GM18909 (cell line): Measurements from ENCODE around the gene NFATC1.

Experiments used
- ATAC-seq: cut with Tn5 transposase; IDR thresholded peaks from one replicate; pipeline ENCODE4 v1.9.1; 2021; ENCODE audit warnings: mild to moderate bottlenecking; ENCODE audit not compliant: unreplicated experiment, poor library complexity

Gene NFATC1

DNA sequence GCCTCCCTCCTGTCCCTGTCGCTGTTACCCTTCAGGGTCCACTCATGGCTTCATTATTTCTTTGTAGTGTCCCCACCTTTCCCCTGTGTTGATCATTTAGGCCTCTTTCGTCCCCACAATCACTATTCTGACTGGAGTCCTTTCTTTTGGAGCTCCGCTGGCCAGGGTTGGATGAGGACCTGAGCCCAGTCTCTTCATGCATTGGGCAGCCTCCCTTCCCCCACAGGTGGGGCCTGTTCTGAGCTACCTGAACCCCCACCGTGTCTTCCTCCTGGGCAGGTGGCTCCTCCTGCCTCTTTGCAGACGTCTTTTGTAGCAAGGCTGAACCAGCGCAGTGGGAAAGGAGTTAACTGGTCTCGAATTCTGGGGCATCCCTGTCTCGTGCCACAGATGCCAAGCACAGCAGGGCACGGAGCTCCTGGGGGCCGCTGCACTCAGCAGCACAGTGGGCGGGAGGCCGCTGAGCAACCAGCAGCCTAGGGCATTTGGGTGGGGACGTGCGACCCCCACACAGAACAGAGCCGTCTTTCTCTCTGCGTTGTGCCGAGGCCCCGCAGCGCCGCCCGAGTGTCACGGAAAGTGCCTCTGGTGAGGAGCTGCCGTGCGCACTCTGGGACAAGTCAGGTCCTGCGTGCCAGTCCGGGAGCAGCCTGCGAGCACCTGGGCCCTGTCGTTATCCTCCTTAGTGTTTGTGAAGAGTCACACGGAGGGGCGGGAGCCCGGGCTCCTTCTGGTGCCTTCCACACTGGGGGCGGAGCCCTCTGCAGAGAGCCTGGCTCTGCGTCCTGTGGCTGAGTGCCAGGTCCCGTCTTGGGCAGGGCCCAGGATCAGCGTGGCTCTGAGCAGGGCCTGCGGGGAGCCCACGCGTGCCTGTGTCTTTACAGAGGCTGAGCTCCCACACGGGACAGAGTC is 130.1 kb downstream of the NFATC1 start:
- ATAC-seq, result no peak

- no peak for ATAC-seq
Observed at GRCh38 chr18:79526468-79527460, 131.0 kb downstream of the NFATC1 start.

GRCh38 chr18:79527656-79528315 is 132.1 kb downstream of the NFATC1 start:
- no peak for ATAC-seq

- no peak for ATAC-seq
Observed at GRCh38 chr18:79528316-79528695, 132.6 kb downstream of the NFATC1 start.

DNA sequence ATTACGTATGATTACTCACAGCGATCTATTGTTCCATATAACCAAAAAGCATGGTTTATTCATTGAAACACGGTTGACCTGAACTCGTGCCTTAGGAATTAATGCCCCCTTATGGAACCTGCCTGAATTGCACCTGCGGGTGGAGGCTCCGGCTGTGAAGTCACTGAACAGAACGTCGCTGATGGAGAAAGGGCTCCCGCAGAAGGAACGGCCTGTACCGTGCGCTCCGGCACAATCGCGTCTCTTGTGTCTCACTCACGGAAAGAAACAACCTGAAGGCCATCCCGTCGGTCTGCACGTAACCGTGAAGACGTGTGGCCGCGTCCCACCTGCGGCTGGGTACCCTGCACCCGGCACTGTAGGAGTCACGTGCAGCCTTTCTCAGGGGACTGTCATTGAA is 133.1 kb downstream of the NFATC1 start:
- no peak for ATAC-seq

DNA sequence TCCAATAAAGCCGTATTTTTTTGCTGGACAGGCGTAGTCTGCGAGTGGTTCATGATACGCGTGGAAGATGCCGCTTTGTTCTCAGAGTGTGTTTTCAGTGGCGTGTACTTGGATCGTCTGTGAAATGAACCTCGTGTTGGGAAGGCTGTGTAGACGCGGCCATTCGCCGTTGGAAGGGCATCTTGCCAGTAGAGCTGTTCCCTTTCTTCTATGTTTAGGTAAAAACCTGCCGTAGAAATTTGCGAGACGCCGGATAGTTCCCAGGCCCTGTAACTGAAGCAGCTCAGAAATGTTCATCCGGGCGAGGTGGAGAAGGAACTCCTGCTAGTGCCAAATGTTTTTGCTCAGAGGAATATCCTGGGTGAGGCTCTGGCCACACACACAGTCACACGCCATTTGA is 133.6 kb downstream of the NFATC1 start:
- no peak for ATAC-seq

DNA sequence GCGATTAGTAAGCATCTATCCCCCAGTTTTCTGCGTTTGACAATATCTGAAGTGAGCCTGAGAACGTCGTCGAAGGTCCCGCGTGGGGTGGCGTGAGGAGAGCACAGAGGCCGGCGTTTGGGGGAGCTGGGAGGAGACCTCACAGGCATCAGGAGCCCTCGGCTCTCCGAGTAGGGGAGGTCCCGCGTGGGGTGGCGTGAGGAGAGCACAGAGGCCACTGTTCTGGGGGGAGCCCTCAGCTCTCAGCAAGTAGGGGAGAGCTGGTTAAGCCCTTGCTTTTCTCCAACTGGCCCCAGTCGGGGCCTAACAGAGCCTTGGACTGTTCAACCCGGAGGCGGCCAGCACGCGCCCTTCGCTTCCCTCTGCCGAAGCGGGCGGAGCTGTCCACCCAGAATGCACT is 134.3 kb downstream of the NFATC1 start:
- no peak for ATAC-seq

DNA sequence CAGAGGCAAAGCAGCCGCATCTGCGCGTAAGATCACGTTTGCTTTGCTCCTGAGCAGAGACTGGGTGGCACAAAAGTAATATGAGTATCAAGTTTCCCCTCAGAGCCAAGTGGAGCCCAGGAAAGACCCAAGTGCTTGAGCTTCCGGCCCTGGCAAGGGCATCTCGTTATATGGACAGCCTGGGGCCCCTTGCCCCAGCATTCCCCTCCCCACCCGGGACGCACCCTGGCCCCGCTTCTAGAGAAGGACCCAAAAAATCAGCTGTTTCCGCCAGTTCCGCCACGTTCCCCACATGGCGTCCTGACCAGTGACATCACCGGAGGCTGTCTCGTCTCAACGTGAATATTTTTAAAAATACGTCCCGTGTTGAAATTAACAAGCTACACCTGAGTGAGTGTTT is 135.1 kb downstream of the NFATC1 start:
- ATAC-seq, result no peak

DNA sequence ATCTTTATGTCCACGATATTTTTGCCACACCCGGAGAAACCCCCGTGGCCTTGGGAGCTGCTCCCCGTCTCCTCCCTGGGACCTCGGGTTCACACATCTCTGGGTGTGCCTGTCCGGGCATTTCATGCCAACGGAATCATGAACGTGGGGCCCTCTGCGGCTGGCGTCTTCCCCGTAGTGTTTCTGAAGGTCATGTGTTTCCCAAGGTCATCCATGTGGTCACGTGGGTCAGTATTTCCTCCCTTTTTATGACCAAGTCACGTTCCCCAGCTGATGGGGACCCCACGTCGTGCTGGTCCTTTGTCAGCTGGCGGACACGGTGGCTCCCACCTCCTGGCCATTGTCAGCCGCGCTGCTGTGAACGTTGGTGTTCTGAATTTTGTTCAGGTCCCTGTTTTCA is 135.7 kb downstream of the NFATC1 start:
- no peak for ATAC-seq

DNA sequence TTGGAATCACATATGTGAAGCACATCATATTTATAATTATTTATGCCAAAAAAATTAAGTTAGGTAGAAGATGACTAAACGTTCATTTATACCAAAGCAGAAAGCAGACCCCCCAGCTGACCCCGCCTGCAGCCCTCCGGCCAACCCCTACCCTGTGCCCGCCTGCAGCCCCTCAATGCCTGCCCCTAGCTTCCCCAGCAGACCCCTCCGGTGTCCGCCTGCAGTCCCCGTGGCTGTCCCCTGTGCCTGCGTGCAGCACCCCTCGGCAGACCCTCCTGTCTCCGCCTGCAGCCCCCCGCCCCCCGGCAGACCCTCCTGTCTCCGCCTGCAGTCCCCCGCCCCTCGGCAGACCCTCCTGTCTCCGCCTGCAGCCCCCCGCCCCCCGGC is 136.2 kb downstream of the NFATC1 start:
- no peak for ATAC-seq

GRCh38 chr18:79532313-79533007 is 136.7 kb downstream of the NFATC1 start:
- no peak for ATAC-seq

- ATAC-seq, result no peak
Observed at GRCh38 chr18:79533146-79533545, 137.4 kb downstream of the NFATC1 start.

GRCh38 chr18:79533591-79533990 is 137.9 kb downstream of the NFATC1 start:
- ATAC-seq, result no peak

- no peak for ATAC-seq
Observed at GRCh38 chr18:79534356-79534755, 138.6 kb downstream of the NFATC1 start.

DNA sequence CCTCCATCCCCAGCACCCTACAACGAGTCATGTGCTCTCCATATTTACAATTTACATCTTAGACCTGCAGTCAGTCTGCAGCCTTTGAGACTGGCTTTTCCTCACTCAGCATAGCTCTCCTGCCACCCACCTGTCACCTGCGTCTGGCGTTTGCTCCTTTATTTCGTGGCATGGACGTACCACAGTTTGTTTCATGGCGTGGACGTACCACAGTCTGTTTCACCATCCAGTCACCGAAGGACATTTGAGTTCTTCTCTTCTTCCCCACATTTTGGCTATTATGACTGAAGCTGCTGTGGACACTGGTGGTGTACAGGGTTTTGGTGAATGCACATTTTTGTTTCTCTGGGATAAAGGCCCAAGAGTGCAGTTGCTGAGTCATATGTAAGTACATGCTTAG is 142.0 kb downstream of the NFATC1 start:
- ATAC-seq, result no peak

- ATAC-seq, result no peak
Observed at GRCh38 chr18:79538635-79539034, 142.9 kb downstream of the NFATC1 start.

DNA sequence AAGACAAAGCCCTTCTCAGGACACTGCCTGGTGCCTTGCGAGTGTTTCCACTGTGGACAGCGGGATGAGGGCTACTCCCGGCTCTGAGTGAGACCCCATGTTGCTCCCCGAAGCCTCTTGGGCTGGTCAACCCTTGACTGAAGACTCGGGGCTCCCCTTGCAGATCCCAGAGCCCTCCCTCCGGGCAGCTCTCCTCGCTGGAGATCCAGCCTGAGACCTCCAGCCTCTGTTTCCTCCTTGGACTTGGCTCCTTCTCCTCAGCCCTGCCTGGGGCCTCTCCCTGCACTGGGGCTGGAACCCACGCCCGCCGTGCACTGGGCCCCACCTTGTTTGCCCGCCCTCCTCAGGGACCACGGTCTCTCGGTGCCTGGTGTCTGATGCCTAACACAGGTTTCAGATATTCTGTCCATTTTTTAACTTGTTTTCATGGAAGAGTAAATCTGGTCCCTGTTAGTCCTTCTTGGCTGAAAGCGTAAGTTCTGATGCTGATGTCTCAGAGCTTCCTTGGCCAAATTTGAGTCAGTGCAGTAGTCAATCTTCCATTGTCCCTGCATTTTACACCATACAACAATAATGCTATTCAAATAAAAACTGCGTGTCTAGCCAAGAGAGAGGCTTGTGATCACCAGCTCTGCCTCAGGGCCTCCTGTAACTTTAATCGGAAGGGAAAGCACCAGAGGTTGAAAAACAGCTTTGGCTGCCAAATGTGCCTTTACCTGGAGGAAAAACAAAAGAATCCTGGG is 144.6 kb downstream of the NFATC1 start:
- ATAC-seq, result no peak

- ATAC-seq, result no peak
Observed at GRCh38 chr18:79540904-79541282, 145.2 kb downstream of the NFATC1 start.

DNA sequence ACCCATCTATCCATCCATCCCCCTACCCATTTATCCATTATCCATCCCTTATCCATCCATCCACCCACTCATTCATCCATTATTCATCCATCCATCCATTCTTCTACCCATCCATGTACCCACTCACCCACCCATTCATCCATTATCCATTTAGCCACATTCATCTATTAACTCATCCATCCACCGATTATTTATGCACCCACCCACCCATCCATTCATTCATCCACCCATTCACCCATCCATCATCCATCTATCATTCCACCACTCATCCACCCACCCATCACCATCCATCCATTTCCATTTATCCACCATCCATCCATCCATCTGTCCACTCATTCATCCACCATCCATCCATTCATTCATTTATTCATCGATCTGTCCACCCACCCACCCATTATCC is 146.5 kb downstream of the NFATC1 start:
- ATAC-seq, result no peak
